ENCODE measurements around the gene TMEM114. TPM values are rescaled to one million over a fixed set of nuclear protein-coding genes. Genes with fewer than 3 reads are reported as not detected.

Gene TMEM114
- polyA plus RNA-seq, 1 donor from 2014 or later, result not detected

- no peaks in the 10 kb centered on the region for H3K9me3 Mint-ChIP-seq
- H3K4me3 Mint-ChIP-seq, result peak within 1 kb of the TSS; percentile 91 to 97 (median 94)
- peak within 1 kb of the TSS; percentile 63 to 98 (median 83) for H3K27ac Mint-ChIP-seq
- peaks cover 2% of the 10 kb centered on the region for H3K36me3 Mint-ChIP-seq
- peaks cover 6 to 9% (median 6%) of the 10 kb centered on the region in 3 donors for H3K4me1 Mint-ChIP-seq
- H3K27me3 Mint-ChIP-seq, result peaks cover 10% of the 10 kb centered on the region
Observed at GRCh38 chr16:8621572-8622314, 31.4 kb upstream of the TMEM114 start, which contains the start of gene METTL22. METTL22 (plus strand) TSS chr16:8621698; CDS start chr16:8625666, 3,968 bp downstream.

GRCh38 chr16:8621222-8621571 is 30.9 kb upstream of the TMEM114 start:
- H3K4me1 Mint-ChIP-seq, result peaks cover 6 to 9% (median 6%) of the 10 kb centered on the region in 3 donors
- no peaks in the 10 kb centered on the region for H3K9me3 Mint-ChIP-seq
- peaks cover 2% of the 10 kb centered on the region for H3K36me3 Mint-ChIP-seq
- H3K27me3 Mint-ChIP-seq, result peaks cover 13% of the 10 kb centered on the region
- H3K4me3 Mint-ChIP-seq, result peak overlapping the region; percentile 91 to 97 (median 94)
- H3K27ac Mint-ChIP-seq, result peak overlapping the region in 2 of 3 donors; percentile 83 to 98

- Mint-ChIP-seq H3K27me3 (peaks cover 14% of the 10 kb centered on the region), H3K9me3 (no peaks in the 10 kb centered on the region), H3K36me3 (peaks cover 2% of the 10 kb centered on the region), H3K27ac (peak overlapping the region in 1 of 3 donors; percentile 83), H3K4me3 (peak overlapping the region; percentile 91 to 97 (median 94)), H3K4me1 (peaks cover 6 to 9% (median 6%) of the 10 kb centered on the region in 3 donors)
Observed at GRCh38 chr16:8620535-8620934, 30.2 kb upstream of the TMEM114 start.

- H3K4me1 Mint-ChIP-seq, result peaks cover 6 to 9% (median 6%) of the 10 kb centered on the region in 3 donors
- H3K27ac Mint-ChIP-seq, result no peak overlapping the region
- no peaks in the 10 kb centered on the region for H3K36me3 Mint-ChIP-seq
Observed at GRCh38 chr16:8619671-8620370, 29.5 kb upstream of the TMEM114 start.

GRCh38 chr16:8614435-8615029 is 24.2 kb upstream of the TMEM114 start:
- Mint-ChIP-seq H3K4me3 (no peak overlapping the region), H3K4me1 (peaks cover 0 to 3% (median 2%) of the 10 kb centered on the region in 3 donors), H3K27ac (no peak overlapping the region)

More at GRCh38 chr16:8619671-8620370, 29.5 kb upstream of the TMEM114 start:
- Mint-ChIP-seq H3K27me3 (peaks cover 14% of the 10 kb centered on the region), H3K4me3 (peak overlapping the region in 2 of 4 donors; percentile 25 to 97), H3K9me3 (no peaks in the 10 kb centered on the region)

GRCh38 chr16:8611886-8612600 is 21.7 kb upstream of the TMEM114 start:
- H3K4me3 Mint-ChIP-seq, result no peak overlapping the region
- H3K27me3 Mint-ChIP-seq, result peaks cover 12% of the 10 kb centered on the region
- H3K4me1 Mint-ChIP-seq, result peaks cover 0 to 3% (median 2%) of the 10 kb centered on the region in 3 donors
- no peak overlapping the region for H3K27ac Mint-ChIP-seq
- no peaks in the 10 kb centered on the region for H3K36me3 Mint-ChIP-seq
- H3K9me3 Mint-ChIP-seq, result peaks cover 0 to 1% (median 0%) of the 10 kb centered on the region in 3 donors

More at GRCh38 chr16:8614435-8615029, 24.2 kb upstream of the TMEM114 start:
- H3K36me3 Mint-ChIP-seq, result no peaks in the 10 kb centered on the region
- H3K9me3 Mint-ChIP-seq, result peaks cover 0 to 1% (median 0%) of the 10 kb centered on the region in 3 donors
- peaks cover 17% of the 10 kb centered on the region for H3K27me3 Mint-ChIP-seq

- Mint-ChIP-seq H3K4me1 (peaks cover 0 to 3% (median 2%) of the 10 kb centered on the region in 3 donors), H3K9me3 (peaks cover 0 to 1% (median under 1%) of the 10 kb centered on the region in 3 donors), H3K27me3 (peaks cover 10% of the 10 kb centered on the region), H3K36me3 (no peaks in the 10 kb centered on the region), H3K4me3 (no peak overlapping the region), H3K27ac (no peak overlapping the region)
Observed at GRCh38 chr16:8611122-8611521, 20.8 kb upstream of the TMEM114 start.

GRCh38 chr16:8607214-8607613 is 16.9 kb upstream of the TMEM114 start:
- H3K4me1 Mint-ChIP-seq, result no peaks in the 10 kb centered on the region
- peaks cover 0 to 4% (median 0%) of the 10 kb centered on the region in 3 donors for H3K9me3 Mint-ChIP-seq
- H3K36me3 Mint-ChIP-seq, result no peaks in the 10 kb centered on the region
- H3K27me3 Mint-ChIP-seq, result peaks cover 7% of the 10 kb centered on the region
- no peak overlapping the region for H3K27ac Mint-ChIP-seq
- no peak overlapping the region for H3K4me3 Mint-ChIP-seq

- peaks cover 0 to 9% (median 0%) of the 10 kb centered on the region in 3 donors for H3K9me3 Mint-ChIP-seq
- peaks cover 7% of the 10 kb centered on the region for H3K27me3 Mint-ChIP-seq
- H3K36me3 Mint-ChIP-seq, result no peaks in the 10 kb centered on the region
- H3K27ac Mint-ChIP-seq, result no peak overlapping the region
- no peaks in the 10 kb centered on the region for H3K4me1 Mint-ChIP-seq
- H3K4me3 Mint-ChIP-seq, result no peak overlapping the region
Observed at GRCh38 chr16:8605554-8605953, 15.2 kb upstream of the TMEM114 start.

- H3K27ac Mint-ChIP-seq, result no peak overlapping the region
- H3K9me3 Mint-ChIP-seq, result peaks cover 3 to 10% (median 5%) of the 10 kb centered on the region in 3 donors
- H3K27me3 Mint-ChIP-seq, result peaks cover 4% of the 10 kb centered on the region
- H3K36me3 Mint-ChIP-seq, result peaks cover 2% of the 10 kb centered on the region
- H3K4me1 Mint-ChIP-seq, result peaks cover 0 to 1% (median 0%) of the 10 kb centered on the region in 3 donors
- H3K4me3 Mint-ChIP-seq, result no peak overlapping the region
Observed at GRCh38 chr16:8600144-8600775, 9.9 kb upstream of the TMEM114 start.

- peaks cover 3 to 5% (median 5%) of the 10 kb centered on the region in 3 donors for H3K9me3 Mint-ChIP-seq
- peaks cover 2% of the 10 kb centered on the region for H3K36me3 Mint-ChIP-seq
- H3K4me3 Mint-ChIP-seq, result no peak overlapping the region
- peaks cover 4% of the 10 kb centered on the region for H3K27me3 Mint-ChIP-seq
- peaks cover 0 to 1% (median 0%) of the 10 kb centered on the region in 3 donors for H3K4me1 Mint-ChIP-seq
- H3K27ac Mint-ChIP-seq, result no peak overlapping the region
Observed at GRCh38 chr16:8596581-8596980, 6.3 kb upstream of the TMEM114 start.

GRCh38 chr16:8595783-8596182 is 5.5 kb upstream of the TMEM114 start:
- Mint-ChIP-seq H3K4me1 (peaks cover 0 to 1% (median 0%) of the 10 kb centered on the region in 3 donors), H3K27me3 (no peaks in the 10 kb centered on the region), H3K9me3 (peaks cover 3 to 5% (median 5%) of the 10 kb centered on the region in 3 donors), H3K4me3 (no peak overlapping the region), H3K36me3 (peaks cover 2% of the 10 kb centered on the region), H3K27ac (no peak overlapping the region)

GRCh38 chr16:8594149-8594666 is 3.9 kb upstream of the TMEM114 start:
- Mint-ChIP-seq H3K27me3 (peaks cover 7% of the 10 kb centered on the region), H3K27ac (no peak overlapping the region), H3K36me3 (peaks cover 2% of the 10 kb centered on the region), H3K4me3 (no peak overlapping the region), H3K9me3 (peaks cover 3 to 5% (median 5%) of the 10 kb centered on the region in 3 donors), H3K4me1 (peaks cover 0 to 1% (median 0%) of the 10 kb centered on the region in 3 donors)

- Mint-ChIP-seq H3K4me1 (peaks cover 0 to 5% (median 1%) of the 10 kb centered on the region in 3 donors), H3K4me3 (no peak overlapping the region), H3K9me3 (peaks cover 0 to 7% (median 0%) of the 10 kb centered on the region in 3 donors), H3K27me3 (peaks cover 24% of the 10 kb centered on the region), H3K36me3 (peaks cover 2% of the 10 kb centered on the region), H3K27ac (no peak overlapping the region)
Observed at GRCh38 chr16:8591451-8591850, 1.1 kb upstream of the TMEM114 start.

Measured in IgD-negative memory B cell (primary cell).